ENCODE results near the gene TMEM145.

The TMEM145 gene

GRCh38 chr19:42368765-42369164 is 55.7 kb downstream of the TMEM145 start:
- TF ChIP-seq CTCF (IDR thresholded peaks at IDR 0.05; ENCODE audit: low read depth, low read length, missing control alignments): no peak
- in situ Hi-C loops (cut with HindIII; ENCODE audit: low pct_ligation_motif_present, low sequenced_read_pairs): no loop called here
- no peak overlapping the region for H3K4me3 ChIP-seq (ENCODE audit: low read depth, low read length)
- DNase-seq: no peak
- no peaks in the 10 kb centered on the region for H3K36me3 ChIP-seq (replicated peaks)
- H3K27me3 ChIP-seq (replicated peaks): no peaks in the 10 kb centered on the region
- H3K27ac ChIP-seq: no peak overlapping the region

GRCh38 chr19:42369433-42370067 is 56.4 kb downstream of the TMEM145 start:
- TF ChIP-seq CTCF (IDR thresholded peaks at IDR 0.05; ENCODE audit: low read depth, low read length, missing control alignments): no peak

GRCh38 chr19:42370068-42370520 is 57.0 kb downstream of the TMEM145 start:
- H3K36me3 ChIP-seq (replicated peaks): no peaks in the 10 kb centered on the region
- no peak overlapping the region for H3K27ac ChIP-seq
- in situ Hi-C loops (cut with HindIII; ENCODE audit: low pct_ligation_motif_present, low sequenced_read_pairs): no loop called here
- H3K27me3 ChIP-seq (replicated peaks): no peaks in the 10 kb centered on the region
- no peak for DNase-seq
- TF ChIP-seq CTCF (IDR thresholded peaks at IDR 0.05; ENCODE audit: low read depth, low read length, missing control alignments): no peak
- no peak overlapping the region for H3K4me3 ChIP-seq (ENCODE audit: low read depth, low read length)

More at GRCh38 chr19:42369433-42370067, 56.4 kb downstream of the TMEM145 start:
- no peak for DNase-seq
- H3K4me3 ChIP-seq (ENCODE audit: low read depth, low read length): no peak overlapping the region
- in situ Hi-C loops (cut with HindIII; ENCODE audit: low pct_ligation_motif_present, low sequenced_read_pairs): no loop called here
- no peaks in the 10 kb centered on the region for H3K36me3 ChIP-seq (replicated peaks)
- H3K27me3 ChIP-seq (replicated peaks): no peaks in the 10 kb centered on the region
- H3K27ac ChIP-seq: no peak overlapping the region

GRCh38 chr19:42370626-42371175 is 57.6 kb downstream of the TMEM145 start:
- in situ Hi-C loops (cut with HindIII; ENCODE audit: low pct_ligation_motif_present, low sequenced_read_pairs): no loop called here
- Histone ChIP-seq H3K27me3 (replicated peaks) (no peaks in the 10 kb centered on the region), H3K36me3 (replicated peaks) (no peaks in the 10 kb centered on the region), H3K27ac (no peak overlapping the region), H3K4me3 (ENCODE audit: low read depth, low read length) (no peak overlapping the region)
- no peak for TF ChIP-seq CTCF (IDR thresholded peaks at IDR 0.05; ENCODE audit: low read depth, low read length, missing control alignments)
- no peak for DNase-seq
